A673 (cell line): ENCODE data around the gene TLE4. TPM values are rescaled to one million over a fixed set of nuclear protein-coding genes. Genes with fewer than 3 reads are reported as not detected.

Source experiments
- BruUV-seq: library from RNA; stranded (reverse); fragments of 400-500 nt; replicated peaks from 2 replicates; lab custom pipeline; 2021; lab: Mats Ljungman, UMichigan
- CTCF ChIA-PET: fragments of 300-600 bp; sonication (Branson Sonifier 250); formaldehyde crosslinking; loops from one replicate; lab custom pipeline; 2022; ENCODE audit warnings: antibody characterized with exemption; lab: Charles Lee
- POLR2A ChIA-PET: fragments of 300-600 bp; sonication (Branson Sonifier 250); formaldehyde crosslinking; loops from one replicate; lab custom pipeline; 2022; ENCODE audit warnings: antibody characterized with exemption; ENCODE audit not compliant: low non-redundant PET; lab: Charles Lee
- DNase-seq: peaks from one replicate; pipeline ENCODE4 v3.0.0-alpha.2; 2015; ENCODE audit warnings: low spot score
- H3K27ac ChIP-seq: fragments of 200-600 bp; sonication (generic); 2 replicates; pipeline ENCODE4 v1.5.1; 2016; ENCODE audit warnings: mixed run types, low read depth, mild to moderate bottlenecking, mixed read lengths, antibody characterized with exemption, low read length; ENCODE audit not compliant: poor library complexity, severe bottlenecking
- H3K27me3 ChIP-seq: fragments of 200-600 bp; sonication (generic); replicated peaks from 2 replicates; pipeline ENCODE4 v1.6.1; 2017; ENCODE audit warnings: mixed run types, low read depth, mild to moderate bottlenecking, mixed read lengths, antibody characterized with exemption, low read length; ENCODE audit not compliant: insufficient read depth, poor library complexity
- H3K36me3 ChIP-seq: fragments of 200-600 bp; sonication (generic); 2 replicates; pipeline ENCODE4 v1.6.1; 2016; ENCODE audit warnings: mixed run types, mild to moderate bottlenecking, mixed read lengths, antibody characterized with exemption, low read length; ENCODE audit not compliant: insufficient read depth, poor library complexity, severe bottlenecking
- H3K4me1 ChIP-seq: fragments of 200-600 bp; sonication (generic); 2 replicates; pipeline ENCODE4 v1.6.1; 2017; ENCODE audit warnings: mixed run types, mild to moderate bottlenecking, mixed read lengths, antibody characterized with exemption, low read length; ENCODE audit not compliant: insufficient read depth, poor library complexity, severe bottlenecking
- H3K4me3 ChIP-seq: fragments of 200-600 bp; sonication (generic); 2 replicates; pipeline ENCODE4 v1.5.1; 2016; ENCODE audit warnings: low read depth, mixed run types, mild to moderate bottlenecking, mixed read lengths, low read length; ENCODE audit not compliant: poor library complexity, severe bottlenecking
- H3K9me3 ChIP-seq: fragments of 200-600 bp; sonication (generic); 2 replicates; pipeline ENCODE4 v1.6.1; 2016; ENCODE audit warnings: mixed run types, low read depth, mild to moderate bottlenecking, mixed read lengths, antibody characterized with exemption, low read length; ENCODE audit not compliant: poor library complexity, severe bottlenecking
- CTCF ChIP-seq: fragments of 300-800, 200-600 bp; sonication (generic); conservative IDR thresholded peaks from 2 replicates; pipeline ENCODE4 v1.5.1; 2017; ENCODE audit warnings: low read depth, mild to moderate bottlenecking, antibody characterized with exemption, low read length, moderate library complexity, mixed read lengths
- EZH2 ChIP-seq: fragments of 200-600 bp; sonication (generic); IDR thresholded peaks from 2 replicates; pipeline ENCODE4 v1.6.1; 2017; ENCODE audit warnings: borderline replicate concordance, low read depth, mild to moderate bottlenecking, mixed read lengths, antibody characterized with exemption, low read length; ENCODE audit not compliant: poor library complexity, severe bottlenecking
- intact Hi-C: fragments of 100-400 bp; cut with micrococcal nuclease; formaldehyde crosslinking; loops from one replicate; pipeline ENCODE4 v1.10.0; 2022; ENCODE audit not compliant: unreplicated experiment
- total RNA-seq: library from RNA; stranded (reverse); gene quantifications from 2 replicates; pipeline ENCODE4 v1.2.3, GENCODE V29; 2021

The TLE4 gene
- total RNA-seq, 1 experiment from 2014 or later, result 21.3 TPM

GRCh38 chr9:79591458-79591857 is 19.7 kb downstream of the TLE4 start:
- no peak for DNase-seq
- no peak overlapping the region for H3K27ac ChIP-seq
- H3K4me3 ChIP-seq, result no peak overlapping the region
- no peaks in the 10 kb centered on the region for H3K9me3 ChIP-seq
- ChIA-PET POLR2A (no interaction called here), CTCF (no interaction called here)
- no peaks in the 10 kb centered on the region for H3K36me3 ChIP-seq
- H3K4me1 ChIP-seq, result no peaks in the 10 kb centered on the region
- no peaks in the 10 kb centered on the region for H3K27me3 ChIP-seq
- intact Hi-C loops, result no loop called here
- TF ChIP-seq EZH2, result no peak
- TF ChIP-seq CTCF, result no peak
- BruUV-seq, result no TSS peak

GRCh38 chr9:79592726-79593493 is 21.1 kb downstream of the TLE4 start:
- ChIA-PET CTCF (no interaction called here), POLR2A (no interaction called here)
- Histone ChIP-seq H3K36me3 (no peaks in the 10 kb centered on the region), H3K4me1 (no peaks in the 10 kb centered on the region), H3K27me3 (no peaks in the 10 kb centered on the region), H3K27ac (no peak overlapping the region), H3K9me3 (no peaks in the 10 kb centered on the region), H3K4me3 (no peak overlapping the region)
- intact Hi-C loops, result no loop called here
- DNase-seq, result no peak
- TF ChIP-seq EZH2, result no peak
- TF ChIP-seq CTCF, result no peak
- BruUV-seq, result no TSS peak

- CTCF ChIA-PET, result no interaction called here
- TF ChIP-seq EZH2, result no peak
- no peak for TF ChIP-seq CTCF
- DNase-seq, result no peak
- H3K4me3 ChIP-seq, result no peak overlapping the region
- POLR2A ChIA-PET, result no interaction called here
- BruUV-seq, result no TSS peak
- H3K27ac ChIP-seq, result no peak overlapping the region
- intact Hi-C loops, result no loop called here
- H3K9me3 ChIP-seq, result peaks cover 8% of the 10 kb centered on the region
- H3K27me3 ChIP-seq, result no peaks in the 10 kb centered on the region
- no peaks in the 10 kb centered on the region for H3K4me1 ChIP-seq
- no peaks in the 10 kb centered on the region for H3K36me3 ChIP-seq
Observed at GRCh38 chr9:79598562-79599345, 27.0 kb downstream of the TLE4 start.
